Osteoblast (primary cell): ENCODE data around the gene NOL9. TPM values are rescaled to one million over a fixed set of nuclear protein-coding genes. Genes with fewer than 3 reads are reported as not detected.

Experiments
- DNase-seq: peaks from one replicate; pipeline ENCODE4 v3.0.0; 2011; ENCODE audit warnings: low spot score, mixed read lengths; ENCODE audit not compliant: insufficient read length; ENCODE audit errors: missing footprints
- H2AFZ ChIP-seq: 2 replicates; pipeline ENCODE4 v1.6.0; 2011; ENCODE audit warnings: mild to moderate bottlenecking, low read length
- H3K27ac ChIP-seq: 2 replicates; pipeline ENCODE4 v1.5.1; 2011; ENCODE audit warnings: mild to moderate bottlenecking, low read depth, low read length, moderate library complexity
- H3K27me3 ChIP-seq: 2 replicates; pipeline ENCODE4 v1.6.0; 2012; ENCODE audit warnings: mild to moderate bottlenecking, control low read depth, inconsistent platforms, low read length, moderate library complexity; ENCODE audit not compliant: insufficient read depth
- H3K36me3 ChIP-seq: 2 replicates; pipeline ENCODE4 v1.5.1; 2011; ENCODE audit warnings: mild to moderate bottlenecking, low read length, control low read depth, moderate library complexity; ENCODE audit not compliant: insufficient read depth
- H3K4me1 ChIP-seq: 2 replicates; pipeline ENCODE4 v1.5.1; 2011; ENCODE audit warnings: mild to moderate bottlenecking, low read length, control low read depth, moderate library complexity; ENCODE audit not compliant: insufficient read depth
- H3K4me2 ChIP-seq: 2 replicates; pipeline ENCODE4 v1.6.0; 2011; ENCODE audit warnings: mild to moderate bottlenecking, low read length; ENCODE audit not compliant: insufficient read depth
- H3K4me3 ChIP-seq: fragments of 200-600 bp; sonication (generic); 3 replicates; pipeline ENCODE4 v1.5.1; 2012; ENCODE audit warnings: mild to moderate bottlenecking, low read length, inconsistent platforms; ENCODE audit not compliant: insufficient read depth
- H3K79me2 ChIP-seq: 2 replicates; pipeline ENCODE4 v1.6.0; 2012; ENCODE audit warnings: mild to moderate bottlenecking, low read length, control low read depth, inconsistent platforms; ENCODE audit not compliant: insufficient read depth
- H3K9me3 ChIP-seq: 2 replicates; pipeline ENCODE4 v1.5.1; 2011; ENCODE audit warnings: low read depth, low read length, control low read depth
- H4K20me1 ChIP-seq: 2 replicates; pipeline ENCODE4 v1.6.0; 2012; ENCODE audit warnings: mild to moderate bottlenecking, low read length, control low read depth; ENCODE audit not compliant: insufficient read depth
- CTCF ChIP-seq: IDR thresholded peaks from 2 replicates; pipeline ENCODE4 v1.5.1; 2011; ENCODE audit warnings: mild to moderate bottlenecking, low read depth, low read length, moderate library complexity; ENCODE audit errors: extremely low read depth
- total RNA-seq: library from RNA; depleted of rRNA; stranded (reverse); fragments of >200 nt; gene quantifications from 2 replicates; pipeline ENCODE4 v1.2.3, GENCODE V29; 2012

The NOL9 gene
- total RNA-seq, 1 donor = 31.1 TPM

- Histone ChIP-seq H3K4me3 (no peak overlapping the region), H3K36me3 (no peaks in the 10 kb centered on the region), H3K27me3 (no peaks in the 10 kb centered on the region), H3K4me1 (peaks cover 22% of the 10 kb centered on the region), H2AFZ (no peak overlapping the region), H3K27ac (no peak overlapping the region), H4K20me1 (no peaks in the 10 kb centered on the region), H3K9me3 (no peaks in the 10 kb centered on the region), H3K79me2 (no peaks in the 10 kb centered on the region), H3K4me2 (no peak overlapping the region)
- DNase-seq = peak; percentile 78
- no peak for TF ChIP-seq CTCF
Observed at GRCh38 chr1:6503884-6504602, 50.3 kb downstream of the NOL9 start.

DNA sequence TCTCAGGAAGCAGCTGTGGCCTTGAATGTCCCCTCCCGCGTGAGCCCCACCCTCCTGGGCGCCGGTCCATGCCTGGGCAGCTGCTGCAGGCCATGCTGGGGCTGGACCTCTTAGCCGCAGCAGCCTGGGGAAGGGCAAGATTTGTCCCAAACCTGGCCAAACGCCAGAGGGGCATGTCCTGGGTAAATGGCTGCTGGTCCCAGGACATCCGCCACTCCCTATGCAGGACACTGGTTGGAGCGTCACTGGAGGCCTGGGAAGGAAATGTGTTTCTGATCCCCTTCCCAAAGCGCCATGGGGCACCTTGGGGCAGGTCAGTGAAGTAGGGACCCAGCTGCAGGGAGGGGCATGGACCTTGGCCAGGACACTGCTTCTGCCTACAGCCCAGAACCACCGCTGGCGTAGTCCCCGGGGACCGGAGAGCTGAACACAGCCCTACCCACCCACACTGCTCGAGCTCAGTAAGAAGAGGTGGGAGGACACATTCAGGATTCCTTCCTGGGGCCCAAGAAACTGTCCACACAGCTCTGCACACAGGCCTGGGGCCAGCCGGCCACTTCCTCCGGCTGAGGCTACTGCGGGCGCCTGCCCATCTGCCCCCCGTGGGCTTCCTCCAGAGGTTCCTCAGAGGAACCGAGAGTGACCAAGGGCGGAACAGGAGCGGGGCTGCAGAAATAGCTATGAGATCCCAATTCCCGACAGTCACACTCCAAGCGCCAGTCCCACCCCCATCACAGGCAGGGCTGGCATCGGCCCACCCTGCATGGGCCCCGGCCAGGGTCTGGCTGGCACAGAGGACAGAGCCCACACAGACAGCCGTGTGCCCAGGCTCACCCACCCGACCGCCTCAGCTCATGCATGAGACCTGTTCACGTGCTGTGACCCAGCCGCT, 52.1 kb downstream of the NOL9 start:
- Histone ChIP-seq H4K20me1 (no peaks in the 10 kb centered on the region), H3K36me3 (no peaks in the 10 kb centered on the region), H3K9me3 (no peaks in the 10 kb centered on the region), H3K4me2 (peak overlapping the region; percentile 32), H2AFZ (no peak overlapping the region), H3K4me1 (peaks cover 22% of the 10 kb centered on the region), H3K27me3 (no peaks in the 10 kb centered on the region), H3K79me2 (no peaks in the 10 kb centered on the region), H3K27ac (no peak overlapping the region), H3K4me3 (no peak overlapping the region)
- peak; percentile 98 for DNase-seq
- TF ChIP-seq CTCF = no peak

DNA sequence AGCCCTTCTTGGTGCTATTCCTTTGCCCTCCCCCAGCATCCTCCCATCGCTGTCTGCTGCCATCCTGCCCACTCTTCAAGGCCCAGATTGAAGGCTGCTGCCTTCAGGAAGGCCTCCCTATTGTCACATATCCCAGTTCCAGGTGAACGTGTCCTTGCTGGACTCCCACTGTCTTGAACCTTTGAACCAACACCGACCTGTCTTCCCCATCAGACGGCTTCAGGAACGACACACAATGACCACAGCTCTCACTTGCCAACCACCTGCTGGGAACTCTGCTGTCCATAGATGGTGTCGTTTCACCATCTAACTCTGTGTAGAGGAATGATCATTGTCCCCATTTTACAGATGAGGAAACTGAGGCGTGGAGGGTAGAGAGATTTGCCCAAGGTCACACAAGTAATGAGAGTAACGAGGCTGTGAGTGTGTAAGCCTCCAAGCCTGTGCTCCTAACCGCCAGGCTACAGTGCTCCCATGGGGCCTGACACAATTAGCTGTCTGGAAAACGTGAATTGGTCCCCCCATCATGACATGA, 53.0 kb downstream of the NOL9 start:
- Histone ChIP-seq H3K27ac (no peak overlapping the region), H3K27me3 (no peaks in the 10 kb centered on the region), H3K4me3 (peak overlapping the region; percentile 13), H4K20me1 (no peaks in the 10 kb centered on the region), H3K9me3 (no peaks in the 10 kb centered on the region), H3K4me1 (peaks cover 25% of the 10 kb centered on the region), H3K4me2 (peak overlapping the region; percentile 38), H3K79me2 (no peaks in the 10 kb centered on the region), H3K36me3 (no peaks in the 10 kb centered on the region), H2AFZ (peak overlapping the region; percentile 67)
- no peak for TF ChIP-seq CTCF
- DNase-seq = peak; percentile 87
